ENCODE measurements around the gene SRBD1.

GRCh38 chr2:45438872-45439665 is 172.0 kb downstream of the SRBD1 start:
- TF ChIP-seq, protein P1, sequence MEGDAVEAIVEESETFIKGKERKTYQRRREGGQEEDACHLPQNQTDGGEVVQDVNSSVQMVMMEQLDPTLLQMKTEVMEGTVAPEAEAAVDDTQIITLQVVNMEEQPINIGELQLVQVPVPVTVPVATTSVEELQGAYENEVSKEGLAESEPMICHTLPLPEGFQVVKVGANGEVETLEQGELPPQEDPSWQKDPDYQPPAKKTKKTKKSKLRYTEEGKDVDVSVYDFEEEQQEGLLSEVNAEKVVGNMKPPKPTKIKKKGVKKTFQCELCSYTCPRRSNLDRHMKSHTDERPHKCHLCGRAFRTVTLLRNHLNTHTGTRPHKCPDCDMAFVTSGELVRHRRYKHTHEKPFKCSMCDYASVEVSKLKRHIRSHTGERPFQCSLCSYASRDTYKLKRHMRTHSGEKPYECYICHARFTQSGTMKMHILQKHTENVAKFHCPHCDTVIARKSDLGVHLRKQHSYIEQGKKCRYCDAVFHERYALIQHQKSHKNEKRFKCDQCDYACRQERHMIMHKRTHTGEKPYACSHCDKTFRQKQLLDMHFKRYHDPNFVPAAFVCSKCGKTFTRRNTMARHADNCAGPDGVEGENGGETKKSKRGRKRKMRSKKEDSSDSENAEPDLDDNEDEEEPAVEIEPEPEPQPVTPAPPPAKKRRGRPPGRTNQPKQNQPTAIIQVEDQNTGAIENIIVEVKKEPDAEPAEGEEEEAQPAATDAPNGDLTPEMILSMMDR (IDR thresholded peaks at IDR 0.05): no peak
- no peak for TF ChIP-seq FOXP1 (CRISPR knock-in tag; IDR thresholded peaks at IDR 0.05; ENCODE audit: borderline replicate concordance)
- no peak for TF ChIP-seq IRF1 (CRISPR knock-in tag; IDR thresholded peaks at IDR 0.05)
- no peak for TF ChIP-seq ZNF396 (CRISPR knock-in tag; IDR thresholded peaks at IDR 0.05; ENCODE audit: borderline replicate concordance)
- TF ChIP-seq E2F4 (CRISPR knock-in tag; IDR thresholded peaks at IDR 0.05; ENCODE audit: borderline replicate concordance, low read depth): no peak

All from WTC11 (cell line).